HFFc6 (cell line): ENCODE data around the gene ITSN1. TPM values are rescaled to one million over a fixed set of nuclear protein-coding genes. Genes with fewer than 3 reads are reported as not detected.

Experiments used
- DNase-seq: peaks from one replicate; pipeline ENCODE4 v3.0.0-alpha.2; 2018
- H3K27ac Mint-ChIP-seq: 2 replicates; pipeline ENCODE4 v1.8.0; 2020; ENCODE audit warnings: mild to moderate bottlenecking, mixed read lengths
- H3K27me3 Mint-ChIP-seq: 2 replicates; pipeline ENCODE4 v1.8.0; 2021; ENCODE audit warnings: mild to moderate bottlenecking, moderate library complexity, mixed read lengths; ENCODE audit not compliant: insufficient read depth
- H3K36me3 Mint-ChIP-seq: 2 replicates; pipeline ENCODE4 v1.8.0; 2021; ENCODE audit warnings: low read depth, mixed read lengths
- H3K4me1 Mint-ChIP-seq: 2 replicates; pipeline ENCODE4 v1.8.0; 2020; ENCODE audit warnings: low read depth, mixed read lengths
- H3K4me3 Mint-ChIP-seq: 2 replicates; pipeline ENCODE4 v1.8.0; 2020; ENCODE audit warnings: mild to moderate bottlenecking, moderate library complexity, mixed read lengths
- H3K9me3 Mint-ChIP-seq: 2 replicates; pipeline ENCODE4 v1.8.0; 2020; ENCODE audit warnings: mild to moderate bottlenecking, mixed read lengths
- total RNA-seq, 6 experiments: library from RNA; stranded (reverse); fragmentation: NEBNext Ultra II Directional; extraction: Animal tissue kit (Norgen Biotek cat#: 25700); gene quantifications; 2 replicates in 1 of 6; 3 replicates in 5 of 6; pipeline ENCODE4 v1.2.3, GENCODE V29; 2021
- TF ChIP-seq, protein P1 (sequence below): fragments of 200-600 bp; sonication (generic); IDR thresholded peaks from 2 replicates; pipeline ENCODE4 v1.5.0; 2021; ENCODE audit warnings: antibody characterized with exemption, mild to moderate bottlenecking

Gene ITSN1
- total RNA-seq, 6 experiments from 2014 or later: 47.7 to 54.8 (median 54.0) TPM

DNA sequence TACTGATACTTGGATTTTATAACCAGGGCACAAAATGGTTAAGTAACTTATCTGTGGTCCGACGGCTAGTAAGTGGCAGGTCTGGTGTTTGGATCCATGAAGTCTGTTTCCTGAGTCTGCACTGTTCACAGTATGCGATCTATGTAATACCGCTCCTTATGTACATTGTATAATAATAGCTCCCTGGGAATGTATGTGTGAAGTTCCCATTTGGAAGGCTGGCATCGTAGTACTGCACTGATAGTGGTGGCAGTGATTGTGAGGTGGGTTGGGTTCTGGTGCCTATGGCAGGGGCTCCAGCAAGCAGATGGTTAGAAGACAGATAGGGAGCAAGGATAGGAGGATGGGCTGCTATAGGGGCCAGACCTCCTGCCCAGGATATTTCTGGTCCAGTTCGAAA lies 25.3 kb downstream of the ITSN1 start:
- peaks cover 11% of the 10 kb centered on the region for H3K36me3 Mint-ChIP-seq
- DNase-seq: no peak
- no peaks in the 10 kb centered on the region; the same call in none of the 2 replicates for H3K27me3 Mint-ChIP-seq
- no peak overlapping the region; the same call in 1 of the 2 replicates for H3K4me3 Mint-ChIP-seq
- H3K9me3 Mint-ChIP-seq: no peaks in the 10 kb centered on the region
- TF ChIP-seq, protein P1, sequence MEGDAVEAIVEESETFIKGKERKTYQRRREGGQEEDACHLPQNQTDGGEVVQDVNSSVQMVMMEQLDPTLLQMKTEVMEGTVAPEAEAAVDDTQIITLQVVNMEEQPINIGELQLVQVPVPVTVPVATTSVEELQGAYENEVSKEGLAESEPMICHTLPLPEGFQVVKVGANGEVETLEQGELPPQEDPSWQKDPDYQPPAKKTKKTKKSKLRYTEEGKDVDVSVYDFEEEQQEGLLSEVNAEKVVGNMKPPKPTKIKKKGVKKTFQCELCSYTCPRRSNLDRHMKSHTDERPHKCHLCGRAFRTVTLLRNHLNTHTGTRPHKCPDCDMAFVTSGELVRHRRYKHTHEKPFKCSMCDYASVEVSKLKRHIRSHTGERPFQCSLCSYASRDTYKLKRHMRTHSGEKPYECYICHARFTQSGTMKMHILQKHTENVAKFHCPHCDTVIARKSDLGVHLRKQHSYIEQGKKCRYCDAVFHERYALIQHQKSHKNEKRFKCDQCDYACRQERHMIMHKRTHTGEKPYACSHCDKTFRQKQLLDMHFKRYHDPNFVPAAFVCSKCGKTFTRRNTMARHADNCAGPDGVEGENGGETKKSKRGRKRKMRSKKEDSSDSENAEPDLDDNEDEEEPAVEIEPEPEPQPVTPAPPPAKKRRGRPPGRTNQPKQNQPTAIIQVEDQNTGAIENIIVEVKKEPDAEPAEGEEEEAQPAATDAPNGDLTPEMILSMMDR: no peak
- H3K27ac Mint-ChIP-seq: peak overlapping the region; percentile 34
- peaks cover 35% of the 10 kb centered on the region for H3K4me1 Mint-ChIP-seq

DNA sequence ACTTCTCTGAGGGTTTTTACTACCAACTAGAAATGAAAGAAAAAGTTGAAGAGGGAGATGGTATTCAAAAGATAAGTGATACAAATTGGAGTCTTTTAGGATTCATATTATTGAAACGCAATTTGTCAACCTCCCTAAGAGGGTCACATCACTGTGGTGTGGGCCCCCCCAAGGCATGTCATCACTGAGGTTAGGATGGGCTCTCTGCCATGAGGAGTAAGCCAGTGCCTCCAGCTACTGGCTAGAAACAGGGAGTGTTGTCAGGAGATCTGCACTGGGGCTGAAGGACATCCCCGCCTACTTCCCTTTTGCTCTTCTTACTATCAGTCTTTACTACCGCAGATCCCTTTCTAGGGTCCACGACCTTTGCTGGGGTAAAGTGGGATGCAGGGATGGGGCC lies 25.9 kb downstream of the ITSN1 start:
- peak overlapping the region; percentile 50 for H3K27ac Mint-ChIP-seq
- H3K27me3 Mint-ChIP-seq: no peaks in the 10 kb centered on the region; the same call in none of the 2 replicates
- peak; percentile 51 for DNase-seq
- H3K36me3 Mint-ChIP-seq: peaks cover 11% of the 10 kb centered on the region
- peaks cover 35% of the 10 kb centered on the region for H3K4me1 Mint-ChIP-seq
- H3K4me3 Mint-ChIP-seq: peak overlapping the region; percentile 55
- TF ChIP-seq, protein P1: no peak
- H3K9me3 Mint-ChIP-seq: no peaks in the 10 kb centered on the region

DNA sequence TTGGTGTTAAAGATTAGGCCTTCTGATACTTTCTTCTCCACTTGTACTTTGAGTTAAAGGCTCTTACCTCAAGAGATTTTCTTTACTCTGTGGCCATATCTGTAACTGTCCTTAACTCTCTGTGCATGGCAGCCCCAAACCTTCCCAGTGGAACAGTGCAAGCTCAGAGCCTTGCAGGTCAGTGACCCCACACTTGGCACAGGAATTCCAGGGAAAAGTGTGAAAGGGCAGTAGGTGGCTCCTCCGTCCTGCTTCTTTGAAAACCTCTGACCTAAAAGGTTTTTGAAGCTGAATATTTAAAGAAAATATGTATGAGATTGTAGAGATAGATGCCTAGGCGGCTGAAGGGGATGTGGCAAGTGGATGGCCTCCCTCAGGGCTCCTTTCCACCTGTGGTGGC lies 26.3 kb downstream of the ITSN1 start:
- DNase-seq: no peak
- Mint-ChIP-seq H3K27me3 (no peaks in the 10 kb centered on the region; the same call in none of the 2 replicates), H3K36me3 (peaks cover 11% of the 10 kb centered on the region), H3K4me3 (peak overlapping the region; percentile 55), H3K4me1 (peaks cover 35% of the 10 kb centered on the region), H3K9me3 (no peaks in the 10 kb centered on the region), H3K27ac (peak overlapping the region; percentile 50)
- TF ChIP-seq, protein P1: no peak

DNA sequence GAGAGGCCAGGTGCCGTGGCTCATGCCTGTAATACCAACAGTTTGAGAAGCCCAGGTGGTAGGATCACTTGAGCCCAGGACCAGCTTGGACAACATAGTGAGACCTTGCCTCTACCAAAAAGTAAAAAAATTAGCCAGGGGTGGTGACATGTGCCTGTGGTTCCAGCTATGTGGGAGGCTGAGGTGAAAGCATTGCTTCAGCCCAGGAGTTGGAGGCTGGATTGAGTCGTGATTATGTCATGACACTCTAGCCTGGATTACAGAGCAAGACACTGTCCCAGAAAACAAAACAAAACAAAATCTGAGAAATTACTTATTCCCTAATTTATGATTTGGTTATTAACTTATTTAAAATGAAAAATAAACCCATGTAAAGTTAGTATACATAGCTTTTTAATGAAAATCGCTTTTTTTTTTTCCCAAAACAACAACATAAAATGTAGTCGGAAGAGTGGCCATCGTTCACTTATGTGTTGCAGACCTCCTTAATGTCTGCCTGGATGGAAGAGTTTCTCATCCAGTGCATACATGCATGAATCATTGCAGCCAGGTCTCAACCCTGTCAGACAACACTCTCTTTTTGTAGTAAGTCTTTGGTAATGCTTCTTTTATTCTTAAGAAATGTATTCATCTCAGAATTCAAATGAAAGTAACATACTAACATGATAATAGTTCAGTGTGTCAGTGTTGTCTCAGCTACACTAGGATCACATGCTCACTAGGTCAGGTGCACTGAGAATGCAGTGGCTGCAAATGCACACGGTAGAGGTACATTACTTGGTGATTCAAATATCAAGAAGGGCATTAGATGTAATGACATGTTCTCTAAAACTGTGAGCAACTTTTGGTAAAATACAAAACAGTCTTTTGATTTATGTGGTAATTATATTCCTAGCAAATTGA lies 28.0 kb downstream of the ITSN1 start:
- peaks cover 41% of the 10 kb centered on the region for H3K4me1 Mint-ChIP-seq
- peaks cover 5% of the 10 kb centered on the region for H3K36me3 Mint-ChIP-seq
- DNase-seq: no peak
- no peaks in the 10 kb centered on the region; the same call in 1 of the 2 replicates for H3K27me3 Mint-ChIP-seq
- H3K27ac Mint-ChIP-seq: peak overlapping the region; percentile 41
- no peaks in the 10 kb centered on the region for H3K9me3 Mint-ChIP-seq
- TF ChIP-seq, protein P1: no peak
- no peak overlapping the region for H3K4me3 Mint-ChIP-seq

DNA sequence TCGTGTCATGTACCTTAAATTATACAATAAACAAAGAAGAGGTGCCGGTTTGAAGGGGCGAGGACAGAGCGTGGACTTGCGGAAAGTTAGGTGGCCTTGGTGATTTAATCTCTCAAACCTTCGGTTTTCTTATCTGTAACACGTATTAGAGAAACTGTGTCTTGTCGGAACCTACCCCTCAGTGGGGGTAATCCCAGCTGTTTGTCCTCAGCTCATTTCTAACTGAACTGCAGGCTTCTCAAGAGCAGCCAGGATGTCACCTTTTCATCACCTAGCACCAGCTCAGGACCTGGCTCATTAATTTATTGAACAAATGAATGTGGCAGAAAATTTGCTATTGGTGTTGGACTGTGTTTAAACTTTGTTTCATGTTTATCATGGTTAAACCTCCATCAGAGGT lies 31.2 kb downstream of the ITSN1 start:
- Mint-ChIP-seq H3K4me3 (no peak overlapping the region), H3K27me3 (no peaks in the 10 kb centered on the region; the same call in 1 of the 2 replicates), H3K4me1 (peaks cover 29% of the 10 kb centered on the region), H3K36me3 (peaks cover 9% of the 10 kb centered on the region), H3K27ac (no peak overlapping the region), H3K9me3 (no peaks in the 10 kb centered on the region)
- TF ChIP-seq, protein P1: no peak
- DNase-seq: no peak
